Fibroblast of skin of right quadriceps (primary cell): ENCODE measurements around the gene MRPL12.

ENCODE experiments used
- DNase-seq: peaks from one replicate; pipeline ENCODE4 v3.0.0-alpha.2; 2013

MRPL12 gene

DNA sequence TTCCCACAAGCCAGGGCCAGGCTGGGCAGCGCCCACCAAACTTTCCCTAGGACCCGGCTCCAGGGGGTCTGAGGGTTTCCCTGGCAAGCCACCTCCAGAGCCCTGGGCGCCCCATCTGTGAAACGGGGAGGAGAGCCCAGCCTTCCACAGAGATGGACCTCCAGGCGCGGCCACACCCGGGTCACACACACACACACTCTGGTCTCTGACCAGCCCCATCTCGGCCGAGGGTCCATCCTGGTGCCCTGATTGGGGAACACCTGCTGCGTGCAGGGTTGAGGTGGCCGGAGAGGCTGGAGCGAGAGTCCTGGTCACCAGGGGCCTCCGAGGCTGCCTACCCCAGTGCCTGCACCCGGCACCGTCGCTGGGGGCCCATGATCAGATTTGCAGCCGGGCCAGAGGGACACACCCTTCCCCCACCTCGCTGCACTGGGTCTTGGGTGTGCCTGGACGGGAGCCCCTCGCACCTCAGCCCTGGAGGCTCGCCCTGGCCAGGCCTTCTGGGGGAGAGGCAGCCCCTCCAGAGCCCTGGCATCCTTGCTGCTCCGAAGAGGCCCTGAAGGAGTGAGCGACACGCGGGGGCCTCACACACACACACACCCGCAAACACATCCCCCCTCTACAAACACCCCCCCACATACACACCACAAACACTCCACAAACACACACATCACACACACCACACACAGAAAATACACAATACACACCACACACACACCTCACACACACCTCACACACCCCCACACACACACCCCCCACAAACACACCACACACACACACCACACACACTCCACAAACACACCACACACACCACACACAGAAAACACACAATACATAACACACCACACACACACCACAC lies 38.7 kb downstream of the MRPL12 start:
- DNase-seq: no peak
